HG03442 (cell line): Measurements from ENCODE around the gene CDK6.

ENCODE experiments used
- ATAC-seq: cut with Tn5 transposase; IDR thresholded peaks from one replicate; pipeline ENCODE4 v1.9.1; 2021; ENCODE audit warnings: mild to moderate bottlenecking, moderate library complexity; ENCODE audit not compliant: unreplicated experiment

The CDK6 gene

GRCh38 chr7:92715963-92716362, 120.4 kb downstream of the CDK6 start:
- no peak for ATAC-seq

GRCh38 chr7:92714767-92715166, 121.6 kb downstream of the CDK6 start:
- ATAC-seq: no peak

- ATAC-seq: no peak
Measured at GRCh38 chr7:92714280-92714679, 122.1 kb downstream of the CDK6 start.

- no peak for ATAC-seq
Measured at GRCh38 chr7:92709912-92710311, 126.5 kb downstream of the CDK6 start.

- no peak for ATAC-seq
Measured at GRCh38 chr7:92709150-92709549, 127.2 kb downstream of the CDK6 start.

GRCh38 chr7:92708111-92709042, 128.0 kb downstream of the CDK6 start:
- ATAC-seq: no peak

- ATAC-seq: no peak
Measured at GRCh38 chr7:92707435-92707834, 128.9 kb downstream of the CDK6 start.

GRCh38 chr7:92706563-92706962, 129.8 kb downstream of the CDK6 start:
- ATAC-seq: no peak

GRCh38 chr7:92705831-92706230, 130.5 kb downstream of the CDK6 start:
- no peak for ATAC-seq

- no peak for ATAC-seq
Measured at GRCh38 chr7:92704858-92705257, 131.5 kb downstream of the CDK6 start.

GRCh38 chr7:92702535-92702934, 133.8 kb downstream of the CDK6 start:
- no peak for ATAC-seq

- no peak for ATAC-seq
Measured at GRCh38 chr7:92699966-92700514, 136.3 kb downstream of the CDK6 start.

GRCh38 chr7:92699560-92699959, 136.8 kb downstream of the CDK6 start:
- no peak for ATAC-seq

GRCh38 chr7:92698237-92698841, 138.0 kb downstream of the CDK6 start:
- no peak for ATAC-seq

- ATAC-seq: no peak
Measured at GRCh38 chr7:92697414-92697813, 139.0 kb downstream of the CDK6 start.

GRCh38 chr7:92697012-92697411, 139.4 kb downstream of the CDK6 start:
- ATAC-seq: no peak

GRCh38 chr7:92696584-92696983, 139.8 kb downstream of the CDK6 start:
- ATAC-seq: no peak

GRCh38 chr7:92695308-92696261, 140.8 kb downstream of the CDK6 start:
- ATAC-seq: no peak

- ATAC-seq: no peak
Measured at GRCh38 chr7:92694211-92694610, 142.2 kb downstream of the CDK6 start.

GRCh38 chr7:92693519-92693918, 142.9 kb downstream of the CDK6 start:
- ATAC-seq: no peak

- peak; percentile 86 for ATAC-seq
Measured at GRCh38 chr7:92691578-92691977, 144.8 kb downstream of the CDK6 start.
